HCT116 (cell line): ENCODE measurements around the gene MAN2B2. TPM values are rescaled to one million over a fixed set of nuclear protein-coding genes. Genes with fewer than 3 reads are reported as not detected.

Experiments
- ATAC-seq: fragments of 200-7000 bp; cut with Tn5 transposase; 2 replicates; pipeline ENCODE4 v1.9.1; 2020; ENCODE audit warnings: mild to moderate bottlenecking, moderate library complexity
- BruUV-seq: library from RNA; stranded (reverse); fragments of 400-500 nt; replicated peaks from 2 replicates; lab custom pipeline; 2021; lab: Mats Ljungman, UMichigan
- CTCF ChIA-PET: fragments of 300-600 bp; sonication (Branson Sonifier 250); formaldehyde crosslinking; loops from one replicate; lab custom pipeline; 2021; ENCODE audit warnings: antibody characterized with exemption; lab: Charles Lee
- POLR2A ChIA-PET: fragments of 300-600, 350-600 bp; sonication (Branson Sonifier 250); formaldehyde crosslinking; loops from one replicate; lab custom pipeline; 2021; ENCODE audit warnings: antibody characterized with exemption; lab: Charles Lee
- RAD21 ChIA-PET, 2 experiments: fragments of 300-600 bp; sonication (Branson Sonifier 250); formaldehyde crosslinking; loops; one replicate each; lab custom pipeline; 2023; ENCODE audit warnings: low total read pairs in 2 of 2; ENCODE audit not compliant: uncharacterized antibody in 2 of 2, unreplicated experiment in 2 of 2, low non-redundant PET in 1 of 2; lab: Charles Lee
- DNase-seq: peaks from one replicate; pipeline ENCODE4 v3.0.0-alpha.2; 2010; ENCODE audit warnings: low read depth, low spot score
- H2AFZ ChIP-seq: fragments of 200-600 bp; shearing (Covaris generic), sonication (generic); 2 replicates; pipeline ENCODE4 v1.6.1; 2017; ENCODE audit warnings: low read depth, mixed run types, mixed read lengths, antibody characterized with exemption, low read length; ENCODE audit not compliant: poor library complexity, severe bottlenecking
- H3K27ac ChIP-seq: 2 replicates; pipeline ENCODE4 v1.5.1; 2012; ENCODE audit warnings: low read depth, low read length
- H3K27me3 ChIP-seq: fragments of 200-600 bp; sonication (generic); 2 replicates; pipeline ENCODE4 v1.6.1; 2016; ENCODE audit warnings: mixed run types, low read length, mixed read lengths; ENCODE audit not compliant: insufficient read depth
- H3K36me3 ChIP-seq, 2 experiments: fragments of 200-500 bp in 1 of 2; fragments of 200-600 bp in 1 of 2; sonication (Bioruptor generic) in 1 of 2; sonication (generic) in 1 of 2; 2 replicates each; pipeline versions ENCODE4 v1.5.1 to v1.6.1; 2014 to 2016; ENCODE audit warnings: low read length in 2 of 2, inconsistent platforms in 1 of 2, mixed read lengths in 1 of 2, mixed run types in 1 of 2; ENCODE audit not compliant: insufficient read depth in 2 of 2, control insufficient read depth in 1 of 2
- H3K4me1 ChIP-seq, 2 experiments: fragments of 200-600 bp in 1 of 2; sonication (generic) in 1 of 2; 2 replicates each; pipeline versions ENCODE4 v1.5.1 to v1.6.1; 2012 to 2017; ENCODE audit warnings: low read length in 2 of 2, inconsistent platforms in 1 of 2, mild to moderate bottlenecking in 1 of 2, mixed read lengths in 1 of 2, mixed run types in 1 of 2, moderate library complexity in 1 of 2; ENCODE audit not compliant: insufficient read depth in 2 of 2, control insufficient read depth in 1 of 2
- H3K4me2 ChIP-seq: fragments of 200-600 bp; sonication (generic); 2 replicates; pipeline ENCODE4 v1.6.1; 2017; ENCODE audit warnings: mixed run types, low read length, mixed read lengths
- H3K4me3 ChIP-seq, 2 experiments: fragments of 200-600 bp in 1 of 2; sonication (generic) in 1 of 2; replicated peaks in 1 of 2; 2 replicates each; pipeline ENCODE4 v1.5.1; 2011 to 2016; ENCODE audit warnings: low read length in 2 of 2, control low read depth in 1 of 2, low read depth in 1 of 2, mild to moderate bottlenecking in 1 of 2, mixed read lengths in 1 of 2, mixed run types in 1 of 2
- H3K79me2 ChIP-seq: fragments of 200-600 bp; sonication (generic); 2 replicates; pipeline ENCODE4 v1.6.1; 2017; ENCODE audit warnings: mild to moderate bottlenecking, mixed run types, low read length, moderate library complexity, mixed read lengths; ENCODE audit not compliant: insufficient read depth
- H3K9ac ChIP-seq: fragments of 200-600 bp; sonication (generic); 2 replicates; pipeline ENCODE4 v1.6.1; 2016; ENCODE audit warnings: low read length, mixed read lengths
- H3K9me2 ChIP-seq: fragments of 200-600 bp; sonication (generic), shearing (Covaris generic); 2 replicates; pipeline ENCODE4 v1.6.1; 2017; ENCODE audit warnings: mixed run types, mild to moderate bottlenecking, moderate library complexity; ENCODE audit not compliant: insufficient read depth
- H3K9me3 ChIP-seq, 2 experiments: fragments of 200-500 bp in 1 of 2; fragments of 200-600 bp in 1 of 2; sonication (Bioruptor generic) in 1 of 2; sonication (generic) in 1 of 2; 2 replicates each; pipeline ENCODE4 v1.6.1; 2014 to 2017; ENCODE audit warnings: low read length in 2 of 2, mixed read lengths in 2 of 2, inconsistent platforms in 1 of 2, low read depth in 1 of 2, mild to moderate bottlenecking in 1 of 2, mixed run types in 1 of 2, moderate library complexity in 1 of 2; ENCODE audit not compliant: control insufficient read depth in 1 of 2, insufficient read depth in 1 of 2
- H4K20me1 ChIP-seq: fragments of 200-600 bp; sonication (generic), shearing (Covaris generic); 2 replicates; pipeline ENCODE4 v1.6.1; 2017; ENCODE audit warnings: mixed run types, mild to moderate bottlenecking, moderate library complexity; ENCODE audit not compliant: insufficient read depth
- ATF3 ChIP-seq: IDR thresholded peaks from 2 replicates; pipeline ENCODE4 v1.6.1; 2012
- CBX3 ChIP-seq: IDR thresholded peaks from 2 replicates; pipeline ENCODE4 v1.6.1; 2012; ENCODE audit warnings: low read depth
- CEBPB ChIP-seq: IDR thresholded peaks from 2 replicates; pipeline ENCODE4 v1.6.1; 2012; ENCODE audit warnings: low read depth
- ELF1 ChIP-seq: IDR thresholded peaks from 2 replicates; pipeline ENCODE4 v1.6.1; 2012; ENCODE audit warnings: low read depth, borderline replicate concordance
- EZH2phosphoT487 ChIP-seq: fragments of 200-600 bp; IDR thresholded peaks from 2 replicates; pipeline ENCODE4 v1.6.1; 2018; ENCODE audit warnings: antibody characterized with exemption, borderline replicate concordance
- POLR2A ChIP-seq: IDR thresholded peaks from 2 replicates; pipeline ENCODE4 v1.7.0; 2011; ENCODE audit warnings: borderline replicate concordance; ENCODE audit not compliant: insufficient read depth, insufficient read length; ENCODE audit errors: extremely low read depth
- RAD21 ChIP-seq: IDR thresholded peaks from 2 replicates; pipeline ENCODE4 v1.6.1; 2012; ENCODE audit warnings: low read depth, mild to moderate bottlenecking
- ZFX ChIP-seq: fragments of 450-650 bp; IDR thresholded peaks from 2 replicates; pipeline ENCODE4 v1.6.1; 2017
- intact Hi-C: fragments of 100-400 bp; cut with micrococcal nuclease; formaldehyde crosslinking; loops from 2 replicates; pipeline ENCODE4 v1.10.0; 2022
- total RNA-seq: library from RNA; stranded (reverse); gene quantifications from one replicate; pipeline ENCODE4 v1.2.1, GENCODE V29; 2021; ENCODE audit not compliant: unreplicated experiment

The MAN2B2 gene
- total RNA-seq, 1 experiment from 2014 or later = 18.0 TPM

- DNase-seq = no peak
- Histone ChIP-seq H3K27ac (no peak overlapping the region), H3K4me2 (no peak overlapping the region), H4K20me1 (no peaks in the 10 kb centered on the region), H3K9me2 (no peaks in the 10 kb centered on the region), H3K4me3 (no peak overlapping the region), H3K36me3 (no peaks in the 10 kb centered on the region), H3K9me3 (no peaks in the 10 kb centered on the region), H2AFZ (no peak overlapping the region), H3K27me3 (no peaks in the 10 kb centered on the region), H3K9ac (no peak overlapping the region), H3K79me2 (no peaks in the 10 kb centered on the region), H3K4me1 (peaks cover 0 to 19% of the 10 kb centered on the region in 2 experiments; a peak in 2 of 4 replicates)
- ChIA-PET RAD21 (no interaction called here), POLR2A (no interaction called here), CTCF (no interaction called here)
- no peak for ATAC-seq
- TF ChIP-seq RAD21 (no peak), EZH2phosphoT487 (no peak), ATF3 (no peak), CEBPB (no peak)
- no TSS peak for BruUV-seq
- intact Hi-C loops = no loop called here
Measured at GRCh38 chr4:6538575-6538974, 36.4 kb upstream of the MAN2B2 start.

- H3K27me3 ChIP-seq = no peaks in the 10 kb centered on the region
- BruUV-seq = no TSS peak
- POLR2A ChIA-PET = no interaction called here
- DNase-seq = no peak
- intact Hi-C loops = no loop called here
- no peaks in the 10 kb centered on the region for H3K9me2 ChIP-seq
- no peak overlapping the region for H2AFZ ChIP-seq
- no peak overlapping the region for H3K4me3 ChIP-seq
- peaks cover 0 to 19% of the 10 kb centered on the region in 2 experiments; a peak in 2 of 4 replicates for H3K4me1 ChIP-seq
- no peaks in the 10 kb centered on the region for H3K79me2 ChIP-seq
- H3K27ac ChIP-seq = no peak overlapping the region
- ATAC-seq = no peak
- CTCF ChIA-PET = interaction anchor here (0.8 kb wide), 1 partner anchor 9 kb away, joined by 3 read pairs; no protein-coding TSS in a partner anchor
- H3K9me3 ChIP-seq = no peaks in the 10 kb centered on the region
- no peaks in the 10 kb centered on the region for H4K20me1 ChIP-seq
- no peak overlapping the region for H3K4me2 ChIP-seq
- no peak overlapping the region for H3K9ac ChIP-seq
- no peak for TF ChIP-seq ELF1
- TF ChIP-seq ZFX = no peak
- TF ChIP-seq POLR2A = no peak
- TF ChIP-seq CBX3 = no peak
- no peak for TF ChIP-seq CEBPB
- TF ChIP-seq, all 23 proteins: peak for 0
- H3K36me3 ChIP-seq = no peaks in the 10 kb centered on the region
- RAD21 ChIA-PET = no interaction called here
Measured at GRCh38 chr4:6539009-6539764, 35.8 kb upstream of the MAN2B2 start.
